ENCODE measurements around the gene GALNT13.

- TF ChIP-seq CTCF (IDR thresholded peaks at IDR 0.05), result no peak
- TF ChIP-seq ZFX (IDR thresholded peaks at IDR 0.05; ENCODE audit: borderline replicate concordance), result no peak
These were observed 357.0 kb downstream of the GALNT13 start for GRCh38 chr2:154228566-154229280.
